ENCODE measurements around the gene TENM4. TPM values are rescaled to one million over a fixed set of nuclear protein-coding genes. Genes with fewer than 3 reads are reported as not detected.

Gene TENM4
- total RNA-seq, 1 donor from 2014 or later, result 11.9 TPM

DNA sequence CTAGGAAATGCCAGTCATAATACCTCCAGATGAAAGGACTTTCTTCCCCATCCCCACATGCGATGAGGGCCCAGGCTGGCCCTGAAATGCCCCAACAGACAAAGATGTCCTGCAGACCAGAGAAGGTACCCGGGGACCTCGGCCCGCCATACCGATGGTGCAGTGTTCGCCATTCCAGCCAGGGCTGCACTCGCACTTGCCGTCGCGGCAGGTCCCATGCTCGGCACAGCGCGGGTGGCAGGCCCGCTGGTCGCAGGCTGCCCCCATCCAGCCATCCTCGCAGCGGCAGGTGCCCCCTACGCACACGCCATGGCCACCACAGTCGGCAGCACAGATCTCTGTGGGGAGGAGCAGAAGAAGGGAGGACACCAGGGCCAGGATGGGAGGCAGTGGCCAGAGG is 654.1 kb downstream of the TENM4 start:
- Histone ChIP-seq H3K9me3 (no peaks in the 10 kb centered on the region), H3K36me3 (no peaks in the 10 kb centered on the region), H3K27ac (no peak overlapping the region), H3K4me3 (no peak overlapping the region), H3K27me3 (no peaks in the 10 kb centered on the region), H3K4me1 (no peaks in the 10 kb centered on the region)
- no peak for DNase-seq (ENCODE audit: low spot score in 2 of 2)
- intact Hi-C loops (cut with DNase I), result no loop called here
- TF ChIP-seq, protein P1, sequence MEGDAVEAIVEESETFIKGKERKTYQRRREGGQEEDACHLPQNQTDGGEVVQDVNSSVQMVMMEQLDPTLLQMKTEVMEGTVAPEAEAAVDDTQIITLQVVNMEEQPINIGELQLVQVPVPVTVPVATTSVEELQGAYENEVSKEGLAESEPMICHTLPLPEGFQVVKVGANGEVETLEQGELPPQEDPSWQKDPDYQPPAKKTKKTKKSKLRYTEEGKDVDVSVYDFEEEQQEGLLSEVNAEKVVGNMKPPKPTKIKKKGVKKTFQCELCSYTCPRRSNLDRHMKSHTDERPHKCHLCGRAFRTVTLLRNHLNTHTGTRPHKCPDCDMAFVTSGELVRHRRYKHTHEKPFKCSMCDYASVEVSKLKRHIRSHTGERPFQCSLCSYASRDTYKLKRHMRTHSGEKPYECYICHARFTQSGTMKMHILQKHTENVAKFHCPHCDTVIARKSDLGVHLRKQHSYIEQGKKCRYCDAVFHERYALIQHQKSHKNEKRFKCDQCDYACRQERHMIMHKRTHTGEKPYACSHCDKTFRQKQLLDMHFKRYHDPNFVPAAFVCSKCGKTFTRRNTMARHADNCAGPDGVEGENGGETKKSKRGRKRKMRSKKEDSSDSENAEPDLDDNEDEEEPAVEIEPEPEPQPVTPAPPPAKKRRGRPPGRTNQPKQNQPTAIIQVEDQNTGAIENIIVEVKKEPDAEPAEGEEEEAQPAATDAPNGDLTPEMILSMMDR (IDR thresholded peaks at IDR 0.05), result no peak

- no peak for DNase-seq (ENCODE audit: low spot score in 2 of 2)
- Histone ChIP-seq H3K27ac (no peak overlapping the region), H3K4me3 (no peak overlapping the region), H3K27me3 (no peaks in the 10 kb centered on the region), H3K36me3 (no peaks in the 10 kb centered on the region), H3K9me3 (no peaks in the 10 kb centered on the region), H3K4me1 (no peaks in the 10 kb centered on the region)
- TF ChIP-seq, protein P1 (IDR thresholded peaks at IDR 0.05), result no peak
- intact Hi-C loops (cut with DNase I), result no loop called here
Observed at GRCh38 chr11:78786086-78786485, 654.7 kb downstream of the TENM4 start.

GRCh38 chr11:78784321-78785061 is 656.3 kb downstream of the TENM4 start:
- DNase-seq (ENCODE audit: low spot score in 2 of 2), result no peak
- Histone ChIP-seq H3K27me3 (no peaks in the 10 kb centered on the region), H3K36me3 (no peaks in the 10 kb centered on the region), H3K4me1 (no peaks in the 10 kb centered on the region), H3K27ac (no peak overlapping the region), H3K4me3 (no peak overlapping the region), H3K9me3 (no peaks in the 10 kb centered on the region)
- TF ChIP-seq, protein P1 (IDR thresholded peaks at IDR 0.05), result no peak
- intact Hi-C loops (cut with DNase I), result no loop called here

GRCh38 chr11:78783846-78784245 is 657.0 kb downstream of the TENM4 start:
- intact Hi-C loops (cut with DNase I), result no loop called here
- DNase-seq (ENCODE audit: low spot score in 2 of 2), result no peak

GRCh38 chr11:78783301-78783700 is 657.5 kb downstream of the TENM4 start:
- H3K27ac ChIP-seq, result no peak overlapping the region
- TF ChIP-seq, protein P1 (IDR thresholded peaks at IDR 0.05), result no peak
- H3K4me1 ChIP-seq, result no peaks in the 10 kb centered on the region
- no peak overlapping the region for H3K4me3 ChIP-seq
- intact Hi-C loops (cut with DNase I), result no loop called here
- no peaks in the 10 kb centered on the region for H3K36me3 ChIP-seq
- H3K9me3 ChIP-seq, result no peaks in the 10 kb centered on the region
- H3K27me3 ChIP-seq, result no peaks in the 10 kb centered on the region
- DNase-seq (ENCODE audit: low spot score in 2 of 2), result no peak

More at GRCh38 chr11:78783846-78784245, 657.0 kb downstream of the TENM4 start:
- H3K4me3 ChIP-seq, result no peak overlapping the region
- H3K36me3 ChIP-seq, result no peaks in the 10 kb centered on the region
- H3K4me1 ChIP-seq, result no peaks in the 10 kb centered on the region
- no peak overlapping the region for H3K27ac ChIP-seq
- TF ChIP-seq, protein P1 (IDR thresholded peaks at IDR 0.05), result no peak
- no peaks in the 10 kb centered on the region for H3K9me3 ChIP-seq
- H3K27me3 ChIP-seq, result no peaks in the 10 kb centered on the region
